ENCODE data around the gene CENPQ.

DNA sequence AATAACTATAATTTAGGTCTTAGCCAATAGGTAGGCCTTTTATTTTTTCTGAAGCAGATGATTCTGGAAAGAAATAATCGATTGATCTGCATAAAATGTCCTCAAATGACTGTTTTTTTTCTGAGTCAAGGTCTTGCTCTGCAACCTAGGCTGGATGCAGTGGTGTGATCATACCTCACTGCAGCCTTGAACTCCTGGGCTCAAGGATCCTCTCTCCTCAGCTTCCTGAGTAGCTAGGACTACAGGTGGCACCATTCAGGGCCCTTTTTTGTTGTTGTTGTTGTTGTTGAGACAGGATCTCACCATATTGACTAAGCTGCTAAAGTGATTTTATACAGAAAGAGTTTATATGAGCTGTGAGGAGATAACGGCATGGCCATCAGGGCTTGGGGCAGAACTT is 54.7 kb downstream of the CENPQ start:
- TF ChIP-seq, protein P1, sequence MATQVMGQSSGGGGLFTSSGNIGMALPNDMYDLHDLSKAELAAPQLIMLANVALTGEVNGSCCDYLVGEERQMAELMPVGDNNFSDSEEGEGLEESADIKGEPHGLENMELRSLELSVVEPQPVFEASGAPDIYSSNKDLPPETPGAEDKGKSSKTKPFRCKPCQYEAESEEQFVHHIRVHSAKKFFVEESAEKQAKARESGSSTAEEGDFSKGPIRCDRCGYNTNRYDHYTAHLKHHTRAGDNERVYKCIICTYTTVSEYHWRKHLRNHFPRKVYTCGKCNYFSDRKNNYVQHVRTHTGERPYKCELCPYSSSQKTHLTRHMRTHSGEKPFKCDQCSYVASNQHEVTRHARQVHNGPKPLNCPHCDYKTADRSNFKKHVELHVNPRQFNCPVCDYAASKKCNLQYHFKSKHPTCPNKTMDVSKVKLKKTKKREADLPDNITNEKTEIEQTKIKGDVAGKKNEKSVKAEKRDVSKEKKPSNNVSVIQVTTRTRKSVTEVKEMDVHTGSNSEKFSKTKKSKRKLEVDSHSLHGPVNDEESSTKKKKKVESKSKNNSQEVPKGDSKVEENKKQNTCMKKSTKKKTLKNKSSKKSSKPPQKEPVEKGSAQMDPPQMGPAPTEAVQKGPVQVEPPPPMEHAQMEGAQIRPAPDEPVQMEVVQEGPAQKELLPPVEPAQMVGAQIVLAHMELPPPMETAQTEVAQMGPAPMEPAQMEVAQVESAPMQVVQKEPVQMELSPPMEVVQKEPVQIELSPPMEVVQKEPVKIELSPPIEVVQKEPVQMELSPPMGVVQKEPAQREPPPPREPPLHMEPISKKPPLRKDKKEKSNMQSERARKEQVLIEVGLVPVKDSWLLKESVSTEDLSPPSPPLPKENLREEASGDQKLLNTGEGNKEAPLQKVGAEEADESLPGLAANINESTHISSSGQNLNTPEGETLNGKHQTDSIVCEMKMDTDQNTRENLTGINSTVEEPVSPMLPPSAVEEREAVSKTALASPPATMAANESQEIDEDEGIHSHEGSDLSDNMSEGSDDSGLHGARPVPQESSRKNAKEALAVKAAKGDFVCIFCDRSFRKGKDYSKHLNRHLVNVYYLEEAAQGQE (IDR thresholded peaks at IDR 0.05; ENCODE audit: insufficient read depth in 1 of 2, low read depth in 2 of 2, low read length in 2 of 2) = no peak
- TF ChIP-seq POLR2AphosphoS5 (IDR thresholded peaks at IDR 0.05; ENCODE audit: low read depth, low read length) = no peak
- no peak for TF ChIP-seq TAF1 (IDR thresholded peaks at IDR 0.05; ENCODE audit: borderline replicate concordance, insufficient read depth, low read length)
- TF ChIP-seq SIN3A (IDR thresholded peaks at IDR 0.05; ENCODE audit: borderline replicate concordance, insufficient read depth, low read length) = no peak
- TF ChIP-seq FOXP2 (optimal IDR thresholded peaks at IDR 0.05; ENCODE audit: borderline replicate concordance, extremely low read depth, extremely low read length, insufficient read depth) = no peak

All from PFSK-1 (cell line).